ENCODE measurements around the gene CTNNB1.

Gene CTNNB1

DNA sequence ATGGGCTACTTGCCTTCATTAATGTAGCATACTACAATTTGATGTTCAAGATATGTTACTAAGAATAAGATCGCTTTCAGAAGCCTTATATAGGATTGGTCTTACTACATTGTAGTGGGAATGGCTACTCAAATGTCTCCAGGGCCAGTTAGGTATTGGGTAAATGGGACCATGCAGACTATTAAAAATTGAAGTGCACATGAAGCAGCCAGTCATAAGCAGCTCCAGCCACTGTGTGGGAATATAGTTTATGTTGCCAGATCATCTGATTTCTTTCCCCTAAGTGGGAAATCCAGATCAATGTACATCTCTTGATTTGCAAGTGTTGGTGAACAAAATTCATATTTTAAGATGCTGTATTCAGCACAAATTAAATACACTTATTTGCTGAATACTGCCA is 5.1 kb downstream of the CTNNB1 start:
- in situ Hi-C loops (cut with HindIII; ENCODE audit: low sequenced_read_pairs), result loop anchor here (5.0 to 10.0 kb wide), 2 partner anchors 357 to 510 kb away; no protein-coding TSS in a partner anchor
- TF ChIP-seq, protein P1, sequence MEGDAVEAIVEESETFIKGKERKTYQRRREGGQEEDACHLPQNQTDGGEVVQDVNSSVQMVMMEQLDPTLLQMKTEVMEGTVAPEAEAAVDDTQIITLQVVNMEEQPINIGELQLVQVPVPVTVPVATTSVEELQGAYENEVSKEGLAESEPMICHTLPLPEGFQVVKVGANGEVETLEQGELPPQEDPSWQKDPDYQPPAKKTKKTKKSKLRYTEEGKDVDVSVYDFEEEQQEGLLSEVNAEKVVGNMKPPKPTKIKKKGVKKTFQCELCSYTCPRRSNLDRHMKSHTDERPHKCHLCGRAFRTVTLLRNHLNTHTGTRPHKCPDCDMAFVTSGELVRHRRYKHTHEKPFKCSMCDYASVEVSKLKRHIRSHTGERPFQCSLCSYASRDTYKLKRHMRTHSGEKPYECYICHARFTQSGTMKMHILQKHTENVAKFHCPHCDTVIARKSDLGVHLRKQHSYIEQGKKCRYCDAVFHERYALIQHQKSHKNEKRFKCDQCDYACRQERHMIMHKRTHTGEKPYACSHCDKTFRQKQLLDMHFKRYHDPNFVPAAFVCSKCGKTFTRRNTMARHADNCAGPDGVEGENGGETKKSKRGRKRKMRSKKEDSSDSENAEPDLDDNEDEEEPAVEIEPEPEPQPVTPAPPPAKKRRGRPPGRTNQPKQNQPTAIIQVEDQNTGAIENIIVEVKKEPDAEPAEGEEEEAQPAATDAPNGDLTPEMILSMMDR (IDR thresholded peaks at IDR 0.05; ENCODE audit: low read depth, low read length, missing control alignments), result no peak
- no peak for DNase-seq (ENCODE audit: low read depth)
- H3K4me3 ChIP-seq (ENCODE audit: low read depth, low read length), result no peak overlapping the region

- TF ChIP-seq, protein P1 (IDR thresholded peaks at IDR 0.05; ENCODE audit: low read depth, low read length, missing control alignments), result no peak
- DNase-seq (ENCODE audit: low read depth), result no peak
- H3K4me3 ChIP-seq (ENCODE audit: low read depth, low read length), result no peak overlapping the region
- in situ Hi-C loops (cut with HindIII; ENCODE audit: low sequenced_read_pairs), result loop anchor here (10.0 kb wide), 1 partner anchor 509 kb away; no protein-coding TSS in a partner anchor
These were observed 6.3 kb downstream of the CTNNB1 start for GRCh38 chr3:41205591-41205990.

DNA sequence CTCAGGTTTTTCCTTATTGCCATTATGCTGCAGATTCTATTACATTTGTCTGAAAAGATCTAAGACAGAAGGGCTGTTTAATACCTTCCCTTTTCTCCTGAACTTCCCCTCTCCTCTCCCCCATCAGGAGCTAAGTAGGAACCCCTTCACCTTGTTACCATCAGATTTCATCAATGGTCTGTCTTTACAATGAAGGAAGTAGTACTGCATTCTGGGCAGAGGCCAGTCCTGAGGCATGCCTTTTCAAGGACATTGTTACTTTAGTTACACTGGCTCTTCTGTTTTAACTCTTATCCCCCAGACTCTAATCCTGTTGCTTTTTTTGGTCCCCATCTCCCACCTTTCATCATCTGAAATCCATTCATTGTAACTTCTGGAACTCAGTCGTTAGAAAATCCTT is 8.1 kb downstream of the CTNNB1 start:
- in situ Hi-C loops (cut with HindIII; ENCODE audit: low sequenced_read_pairs), result loop anchor here (10.0 kb wide), 1 partner anchor 507 kb away; no protein-coding TSS in a partner anchor
- DNase-seq (ENCODE audit: low read depth), result no peak
- TF ChIP-seq, protein P1 (IDR thresholded peaks at IDR 0.05; ENCODE audit: low read depth, low read length, missing control alignments), result no peak
- H3K4me3 ChIP-seq (ENCODE audit: low read depth, low read length), result no peak overlapping the region

- TF ChIP-seq, protein P1 (IDR thresholded peaks at IDR 0.05; ENCODE audit: low read depth, low read length, missing control alignments), result no peak
- H3K4me3 ChIP-seq (ENCODE audit: low read depth, low read length), result no peak overlapping the region
- no peak for DNase-seq (ENCODE audit: low read depth)
- in situ Hi-C loops (cut with HindIII; ENCODE audit: low sequenced_read_pairs), result loop anchor here (10.0 kb wide), 1 partner anchor 506 kb away; no protein-coding TSS in a partner anchor
These were observed 9.4 kb downstream of the CTNNB1 start for GRCh38 chr3:41208507-41209220.

GRCh38 chr3:41209646-41210045 is 10.3 kb downstream of the CTNNB1 start:
- TF ChIP-seq, protein P1 (IDR thresholded peaks at IDR 0.05; ENCODE audit: low read depth, low read length, missing control alignments), result no peak
- no peak overlapping the region for H3K4me3 ChIP-seq (ENCODE audit: low read depth, low read length)
- in situ Hi-C loops (cut with HindIII; ENCODE audit: low sequenced_read_pairs), result loop anchor here (10.0 kb wide), 1 partner anchor 505 kb away; no protein-coding TSS in a partner anchor
- DNase-seq (ENCODE audit: low read depth), result no peak

DNA sequence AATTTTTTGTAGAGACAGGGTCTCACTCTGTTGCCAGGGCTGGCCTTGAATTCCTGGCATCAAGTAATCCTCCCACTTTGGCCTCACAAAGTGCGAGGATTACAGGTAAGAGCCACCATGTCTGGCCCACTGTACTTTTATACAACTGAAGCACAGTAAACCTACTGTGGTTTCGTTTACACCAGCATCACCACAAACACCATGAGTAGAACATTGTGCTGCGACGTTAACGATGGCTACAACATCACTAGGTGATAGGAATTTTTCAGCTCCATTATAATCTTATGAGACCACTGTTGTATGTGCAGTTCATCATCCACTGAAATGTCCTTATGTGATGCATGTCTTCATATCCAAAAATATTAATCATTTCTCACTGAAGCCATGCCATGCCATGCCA is 11.7 kb downstream of the CTNNB1 start:
- H3K4me3 ChIP-seq (ENCODE audit: low read depth, low read length), result no peak overlapping the region
- DNase-seq (ENCODE audit: low read depth), result no peak
- in situ Hi-C loops (cut with HindIII; ENCODE audit: low sequenced_read_pairs), result no loop called here
- TF ChIP-seq, protein P1 (IDR thresholded peaks at IDR 0.05; ENCODE audit: low read depth, low read length, missing control alignments), result no peak
